ENCODE data around the gene TBC1D4. TPM values are rescaled to one million over a fixed set of nuclear protein-coding genes. Genes with fewer than 3 reads are reported as not detected.

The TBC1D4 gene
- total and polyA plus RNA-seq, 9 of the 15 experiments (the other 6 are each of a cell fraction or from before 2014, with no cell fraction given), result 2.8 to 12.3 (median 7.0) TPM

GRCh38 chr13:75480671-75481175 lies 1.2 kb downstream of the TBC1D4 start (continued):
- TF ChIP-seq, protein P1, sequence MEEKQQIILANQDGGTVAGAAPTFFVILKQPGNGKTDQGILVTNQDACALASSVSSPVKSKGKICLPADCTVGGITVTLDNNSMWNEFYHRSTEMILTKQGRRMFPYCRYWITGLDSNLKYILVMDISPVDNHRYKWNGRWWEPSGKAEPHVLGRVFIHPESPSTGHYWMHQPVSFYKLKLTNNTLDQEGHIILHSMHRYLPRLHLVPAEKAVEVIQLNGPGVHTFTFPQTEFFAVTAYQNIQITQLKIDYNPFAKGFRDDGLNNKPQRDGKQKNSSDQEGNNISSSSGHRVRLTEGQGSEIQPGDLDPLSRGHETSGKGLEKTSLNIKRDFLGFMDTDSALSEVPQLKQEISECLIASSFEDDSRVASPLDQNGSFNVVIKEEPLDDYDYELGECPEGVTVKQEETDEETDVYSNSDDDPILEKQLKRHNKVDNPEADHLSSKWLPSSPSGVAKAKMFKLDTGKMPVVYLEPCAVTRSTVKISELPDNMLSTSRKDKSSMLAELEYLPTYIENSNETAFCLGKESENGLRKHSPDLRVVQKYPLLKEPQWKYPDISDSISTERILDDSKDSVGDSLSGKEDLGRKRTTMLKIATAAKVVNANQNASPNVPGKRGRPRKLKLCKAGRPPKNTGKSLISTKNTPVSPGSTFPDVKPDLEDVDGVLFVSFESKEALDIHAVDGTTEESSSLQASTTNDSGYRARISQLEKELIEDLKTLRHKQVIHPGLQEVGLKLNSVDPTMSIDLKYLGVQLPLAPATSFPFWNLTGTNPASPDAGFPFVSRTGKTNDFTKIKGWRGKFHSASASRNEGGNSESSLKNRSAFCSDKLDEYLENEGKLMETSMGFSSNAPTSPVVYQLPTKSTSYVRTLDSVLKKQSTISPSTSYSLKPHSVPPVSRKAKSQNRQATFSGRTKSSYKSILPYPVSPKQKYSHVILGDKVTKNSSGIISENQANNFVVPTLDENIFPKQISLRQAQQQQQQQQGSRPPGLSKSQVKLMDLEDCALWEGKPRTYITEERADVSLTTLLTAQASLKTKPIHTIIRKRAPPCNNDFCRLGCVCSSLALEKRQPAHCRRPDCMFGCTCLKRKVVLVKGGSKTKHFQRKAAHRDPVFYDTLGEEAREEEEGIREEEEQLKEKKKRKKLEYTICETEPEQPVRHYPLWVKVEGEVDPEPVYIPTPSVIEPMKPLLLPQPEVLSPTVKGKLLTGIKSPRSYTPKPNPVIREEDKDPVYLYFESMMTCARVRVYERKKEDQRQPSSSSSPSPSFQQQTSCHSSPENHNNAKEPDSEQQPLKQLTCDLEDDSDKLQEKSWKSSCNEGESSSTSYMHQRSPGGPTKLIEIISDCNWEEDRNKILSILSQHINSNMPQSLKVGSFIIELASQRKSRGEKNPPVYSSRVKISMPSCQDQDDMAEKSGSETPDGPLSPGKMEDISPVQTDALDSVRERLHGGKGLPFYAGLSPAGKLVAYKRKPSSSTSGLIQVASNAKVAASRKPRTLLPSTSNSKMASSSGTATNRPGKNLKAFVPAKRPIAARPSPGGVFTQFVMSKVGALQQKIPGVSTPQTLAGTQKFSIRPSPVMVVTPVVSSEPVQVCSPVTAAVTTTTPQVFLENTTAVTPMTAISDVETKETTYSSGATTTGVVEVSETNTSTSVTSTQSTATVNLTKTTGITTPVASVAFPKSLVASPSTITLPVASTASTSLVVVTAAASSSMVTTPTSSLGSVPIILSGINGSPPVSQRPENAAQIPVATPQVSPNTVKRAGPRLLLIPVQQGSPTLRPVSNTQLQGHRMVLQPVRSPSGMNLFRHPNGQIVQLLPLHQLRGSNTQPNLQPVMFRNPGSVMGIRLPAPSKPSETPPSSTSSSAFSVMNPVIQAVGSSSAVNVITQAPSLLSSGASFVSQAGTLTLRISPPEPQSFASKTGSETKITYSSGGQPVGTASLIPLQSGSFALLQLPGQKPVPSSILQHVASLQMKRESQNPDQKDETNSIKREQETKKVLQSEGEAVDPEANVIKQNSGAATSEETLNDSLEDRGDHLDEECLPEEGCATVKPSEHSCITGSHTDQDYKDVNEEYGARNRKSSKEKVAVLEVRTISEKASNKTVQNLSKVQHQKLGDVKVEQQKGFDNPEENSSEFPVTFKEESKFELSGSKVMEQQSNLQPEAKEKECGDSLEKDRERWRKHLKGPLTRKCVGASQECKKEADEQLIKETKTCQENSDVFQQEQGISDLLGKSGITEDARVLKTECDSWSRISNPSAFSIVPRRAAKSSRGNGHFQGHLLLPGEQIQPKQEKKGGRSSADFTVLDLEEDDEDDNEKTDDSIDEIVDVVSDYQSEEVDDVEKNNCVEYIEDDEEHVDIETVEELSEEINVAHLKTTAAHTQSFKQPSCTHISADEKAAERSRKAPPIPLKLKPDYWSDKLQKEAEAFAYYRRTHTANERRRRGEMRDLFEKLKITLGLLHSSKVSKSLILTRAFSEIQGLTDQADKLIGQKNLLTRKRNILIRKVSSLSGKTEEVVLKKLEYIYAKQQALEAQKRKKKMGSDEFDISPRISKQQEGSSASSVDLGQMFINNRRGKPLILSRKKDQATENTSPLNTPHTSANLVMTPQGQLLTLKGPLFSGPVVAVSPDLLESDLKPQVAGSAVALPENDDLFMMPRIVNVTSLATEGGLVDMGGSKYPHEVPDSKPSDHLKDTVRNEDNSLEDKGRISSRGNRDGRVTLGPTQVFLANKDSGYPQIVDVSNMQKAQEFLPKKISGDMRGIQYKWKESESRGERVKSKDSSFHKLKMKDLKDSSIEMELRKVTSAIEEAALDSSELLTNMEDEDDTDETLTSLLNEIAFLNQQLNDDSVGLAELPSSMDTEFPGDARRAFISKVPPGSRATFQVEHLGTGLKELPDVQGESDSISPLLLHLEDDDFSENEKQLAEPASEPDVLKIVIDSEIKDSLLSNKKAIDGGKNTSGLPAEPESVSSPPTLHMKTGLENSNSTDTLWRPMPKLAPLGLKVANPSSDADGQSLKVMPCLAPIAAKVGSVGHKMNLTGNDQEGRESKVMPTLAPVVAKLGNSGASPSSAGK (IDR thresholded peaks at IDR 0.05), result no peak
- no peak for TF ChIP-seq ARID1B (IDR thresholded peaks at IDR 0.05)
- TF ChIP-seq CXXC5 (CRISPR knock-in tag; IDR thresholded peaks at IDR 0.05), result peak; percentile 50
- TF ChIP-seq ZNF184 (CRISPR knock-in tag; IDR thresholded peaks at IDR 0.05), result no peak
- no peak for TF ChIP-seq NR3C1 (CRISPR knock-in tag; IDR thresholded peaks at IDR 0.05)
- TF ChIP-seq, protein P2, sequence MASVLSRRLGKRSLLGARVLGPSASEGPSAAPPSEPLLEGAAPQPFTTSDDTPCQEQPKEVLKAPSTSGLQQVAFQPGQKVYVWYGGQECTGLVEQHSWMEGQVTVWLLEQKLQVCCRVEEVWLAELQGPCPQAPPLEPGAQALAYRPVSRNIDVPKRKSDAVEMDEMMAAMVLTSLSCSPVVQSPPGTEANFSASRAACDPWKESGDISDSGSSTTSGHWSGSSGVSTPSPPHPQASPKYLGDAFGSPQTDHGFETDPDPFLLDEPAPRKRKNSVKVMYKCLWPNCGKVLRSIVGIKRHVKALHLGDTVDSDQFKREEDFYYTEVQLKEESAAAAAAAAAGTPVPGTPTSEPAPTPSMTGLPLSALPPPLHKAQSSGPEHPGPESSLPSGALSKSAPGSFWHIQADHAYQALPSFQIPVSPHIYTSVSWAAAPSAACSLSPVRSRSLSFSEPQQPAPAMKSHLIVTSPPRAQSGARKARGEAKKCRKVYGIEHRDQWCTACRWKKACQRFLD (CRISPR knock-in tag; IDR thresholded peaks at IDR 0.05), result no peak
- TF ChIP-seq ZNF263 (CRISPR knock-in tag; IDR thresholded peaks at IDR 0.05; ENCODE audit: borderline replicate concordance), result peak; percentile 81
- peak; percentile 59; the same call in 1 of the 2 replicates for TF ChIP-seq EP400 (IDR thresholded peaks at IDR 0.05)
- TF ChIP-seq HDAC1 (IDR thresholded peaks at IDR 0.05), result 0 out of 4 replicates have a peak, but pooled peaks of 1 of the 2 experiments have one; percentile 33

Data from K562 (cell line).